Measurements from ENCODE around the gene PDLIM5.

The PDLIM5 gene

DNA sequence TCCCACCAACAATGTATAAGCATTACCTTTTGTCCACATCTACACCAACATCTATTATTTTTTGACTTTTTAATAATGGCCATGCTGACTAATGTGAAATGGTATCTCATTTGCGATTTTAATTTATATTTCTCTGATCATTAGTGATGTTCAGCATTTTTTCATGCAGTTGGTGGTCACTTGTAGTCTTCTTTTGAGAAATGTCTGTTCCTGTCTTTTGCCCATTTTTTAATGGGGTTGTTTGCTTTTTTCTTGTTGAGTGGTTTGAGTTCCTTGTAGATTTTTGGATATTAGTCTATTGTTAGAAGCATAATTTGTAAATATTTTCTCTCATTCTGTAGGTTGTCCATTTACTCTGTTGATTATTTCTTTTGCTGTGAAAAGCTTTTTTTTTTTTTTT is 36.8 kb upstream of the PDLIM5 start:
- no peak for TF ChIP-seq PPARA (CRISPR knock-in tag; IDR thresholded peaks at IDR 0.05; ENCODE audit: borderline replicate concordance)
- TF ChIP-seq ISL1 (CRISPR knock-in tag; IDR thresholded peaks at IDR 0.05) = no peak
- no peak for TF ChIP-seq BACH2 (CRISPR knock-in tag; IDR thresholded peaks at IDR 0.05; ENCODE audit: borderline replicate concordance)
- no peak for ATAC-seq

DNA sequence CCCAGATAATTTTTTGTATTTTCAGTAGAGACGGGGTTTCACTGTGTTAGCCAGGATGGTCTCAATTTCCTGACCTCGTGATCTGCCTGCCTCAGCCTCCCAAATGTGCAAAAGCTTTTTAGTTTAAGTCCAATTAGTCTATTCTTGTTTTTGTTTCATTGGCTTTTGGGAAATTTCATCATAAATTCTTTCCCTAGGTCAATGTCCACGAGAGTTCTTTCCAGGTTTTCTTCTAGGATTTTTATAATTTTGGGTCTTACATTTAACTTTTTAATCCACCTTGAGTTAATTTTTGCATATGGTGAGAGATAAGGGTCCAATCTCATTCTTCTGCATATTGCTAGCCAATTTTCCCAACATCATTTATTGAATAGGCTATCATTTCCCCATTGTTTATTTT is 36.3 kb upstream of the PDLIM5 start:
- ATAC-seq = no peak
- no peak for TF ChIP-seq ESRRG (CRISPR knock-in tag; IDR thresholded peaks at IDR 0.05)
- no peak for TF ChIP-seq ZNF70 (CRISPR knock-in tag; IDR thresholded peaks at IDR 0.05)
- TF ChIP-seq TOX (CRISPR knock-in tag; IDR thresholded peaks at IDR 0.05; ENCODE audit: borderline replicate concordance) = no peak
- TF ChIP-seq, protein P1, sequence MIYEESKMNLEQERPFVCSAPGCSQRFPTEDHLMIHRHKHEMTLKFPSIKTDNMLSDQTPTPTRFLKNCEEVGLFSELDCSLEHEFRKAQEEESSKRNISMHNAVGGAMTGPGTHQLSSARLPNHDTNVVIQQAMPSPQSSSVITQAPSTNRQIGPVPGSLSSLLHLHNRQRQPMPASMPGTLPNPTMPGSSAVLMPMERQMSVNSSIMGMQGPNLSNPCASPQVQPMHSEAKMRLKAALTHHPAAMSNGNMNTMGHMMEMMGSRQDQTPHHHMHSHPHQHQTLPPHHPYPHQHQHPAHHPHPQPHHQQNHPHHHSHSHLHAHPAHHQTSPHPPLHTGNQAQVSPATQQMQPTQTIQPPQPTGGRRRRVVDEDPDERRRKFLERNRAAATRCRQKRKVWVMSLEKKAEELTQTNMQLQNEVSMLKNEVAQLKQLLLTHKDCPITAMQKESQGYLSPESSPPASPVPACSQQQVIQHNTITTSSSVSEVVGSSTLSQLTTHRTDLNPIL (CRISPR knock-in tag; IDR thresholded peaks at IDR 0.05; ENCODE audit: low read depth) = no peak

DNA sequence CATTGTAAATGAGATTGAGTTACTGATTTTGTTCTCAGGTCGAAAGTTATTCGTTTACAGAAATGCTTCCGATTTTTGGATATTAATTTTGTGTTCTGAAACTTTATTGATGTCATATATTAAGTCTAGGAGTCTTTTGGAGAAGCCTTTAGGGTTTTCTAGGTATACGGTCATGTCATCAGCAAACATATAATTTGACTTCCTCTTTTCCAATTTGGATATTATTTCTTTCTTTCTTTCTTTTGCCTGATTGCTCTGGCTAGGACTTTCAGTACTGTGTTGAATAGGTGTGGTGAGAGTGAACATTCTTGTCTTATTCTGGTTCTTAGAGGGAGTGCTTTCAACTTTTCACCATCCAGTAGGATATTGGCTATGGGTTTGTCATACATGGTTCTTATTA is 35.4 kb upstream of the PDLIM5 start:
- ATAC-seq = no peak
- TF ChIP-seq ESRRG (CRISPR knock-in tag; IDR thresholded peaks at IDR 0.05) (no peak), OSR1 (CRISPR knock-in tag; IDR thresholded peaks at IDR 0.05) (no peak), TOX (CRISPR knock-in tag; IDR thresholded peaks at IDR 0.05; ENCODE audit: borderline replicate concordance) (no peak), SNAI2 (CRISPR knock-in tag; IDR thresholded peaks at IDR 0.05) (no peak), GLIS3 (CRISPR knock-in tag; IDR thresholded peaks at IDR 0.05) (no peak), TCF4 (CRISPR knock-in tag; IDR thresholded peaks at IDR 0.05; ENCODE audit: borderline replicate concordance) (no peak), ZFP3 (CRISPR knock-in tag; IDR thresholded peaks at IDR 0.05) (no peak), ISL1 (CRISPR knock-in tag; IDR thresholded peaks at IDR 0.05) (no peak)
- TF ChIP-seq, protein P2, sequence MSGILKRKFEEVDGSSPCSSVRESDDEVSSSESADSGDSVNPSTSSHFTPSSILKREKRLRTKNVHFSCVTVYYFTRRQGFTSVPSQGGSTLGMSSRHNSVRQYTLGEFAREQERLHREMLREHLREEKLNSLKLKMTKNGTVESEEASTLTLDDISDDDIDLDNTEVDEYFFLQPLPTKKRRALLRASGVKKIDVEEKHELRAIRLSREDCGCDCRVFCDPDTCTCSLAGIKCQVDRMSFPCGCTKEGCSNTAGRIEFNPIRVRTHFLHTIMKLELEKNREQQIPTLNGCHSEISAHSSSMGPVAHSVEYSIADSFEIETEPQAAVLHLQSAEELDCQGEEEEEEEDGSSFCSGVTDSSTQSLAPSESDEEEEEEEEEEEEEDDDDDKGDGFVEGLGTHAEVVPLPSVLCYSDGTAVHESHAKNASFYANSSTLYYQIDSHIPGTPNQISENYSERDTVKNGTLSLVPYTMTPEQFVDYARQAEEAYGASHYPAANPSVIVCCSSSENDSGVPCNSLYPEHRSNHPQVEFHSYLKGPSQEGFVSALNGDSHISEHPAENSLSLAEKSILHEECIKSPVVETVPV (CRISPR knock-in tag; IDR thresholded peaks at IDR 0.05) = no peak
- TF ChIP-seq, protein P1 (CRISPR knock-in tag; IDR thresholded peaks at IDR 0.05; ENCODE audit: low read depth) = no peak

DNA sequence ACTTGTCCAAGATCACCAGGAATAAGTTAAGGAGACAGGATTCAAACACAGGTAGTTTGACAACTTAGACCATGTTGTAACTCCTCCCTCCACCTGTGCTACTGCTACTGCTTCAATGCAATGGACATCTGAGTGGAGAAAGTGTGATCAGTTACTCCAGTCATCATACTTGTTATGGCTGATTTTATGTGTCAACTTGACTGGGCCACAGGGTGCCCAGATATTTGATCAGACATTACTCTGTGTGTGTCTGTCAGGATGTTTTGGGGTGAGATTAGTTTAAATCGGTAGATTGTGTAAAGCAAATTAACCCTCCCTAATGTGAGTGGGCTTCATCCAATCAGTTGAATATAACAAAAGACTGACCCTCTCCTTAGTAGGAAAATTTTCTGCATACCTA is 34.8 kb upstream of the PDLIM5 start:
- TF ChIP-seq RARB (CRISPR knock-in tag; IDR thresholded peaks at IDR 0.05) = no peak
- no peak for TF ChIP-seq ISL1 (CRISPR knock-in tag; IDR thresholded peaks at IDR 0.05)
- no peak for TF ChIP-seq BACH2 (CRISPR knock-in tag; IDR thresholded peaks at IDR 0.05; ENCODE audit: borderline replicate concordance)
- no peak for TF ChIP-seq ZC3H10 (CRISPR knock-in tag; IDR thresholded peaks at IDR 0.05)
- TF ChIP-seq GLIS3 (CRISPR knock-in tag; IDR thresholded peaks at IDR 0.05) = no peak
- no peak for TF ChIP-seq ZFP30 (CRISPR knock-in tag; IDR thresholded peaks at IDR 0.05)
- TF ChIP-seq, protein P3, sequence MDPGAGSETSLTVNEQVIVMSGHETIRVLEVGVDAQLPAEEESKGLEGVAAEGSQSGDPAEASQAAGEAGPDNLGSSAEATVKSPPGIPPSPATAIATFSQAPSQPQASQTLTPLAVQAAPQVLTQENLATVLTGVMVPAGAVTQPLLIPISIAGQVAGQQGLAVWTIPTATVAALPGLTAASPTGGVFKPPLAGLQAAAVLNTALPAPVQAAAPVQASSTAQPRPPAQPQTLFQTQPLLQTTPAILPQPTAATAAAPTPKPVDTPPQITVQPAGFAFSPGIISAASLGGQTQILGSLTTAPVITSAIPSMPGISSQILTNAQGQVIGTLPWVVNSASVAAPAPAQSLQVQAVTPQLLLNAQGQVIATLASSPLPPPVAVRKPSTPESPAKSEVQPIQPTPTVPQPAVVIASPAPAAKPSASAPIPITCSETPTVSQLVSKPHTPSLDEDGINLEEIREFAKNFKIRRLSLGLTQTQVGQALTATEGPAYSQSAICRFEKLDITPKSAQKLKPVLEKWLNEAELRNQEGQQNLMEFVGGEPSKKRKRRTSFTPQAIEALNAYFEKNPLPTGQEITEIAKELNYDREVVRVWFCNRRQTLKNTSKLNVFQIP (CRISPR knock-in tag; IDR thresholded peaks at IDR 0.05; ENCODE audit: borderline replicate concordance, low read depth) = no peak
- TF ChIP-seq, protein P4, sequence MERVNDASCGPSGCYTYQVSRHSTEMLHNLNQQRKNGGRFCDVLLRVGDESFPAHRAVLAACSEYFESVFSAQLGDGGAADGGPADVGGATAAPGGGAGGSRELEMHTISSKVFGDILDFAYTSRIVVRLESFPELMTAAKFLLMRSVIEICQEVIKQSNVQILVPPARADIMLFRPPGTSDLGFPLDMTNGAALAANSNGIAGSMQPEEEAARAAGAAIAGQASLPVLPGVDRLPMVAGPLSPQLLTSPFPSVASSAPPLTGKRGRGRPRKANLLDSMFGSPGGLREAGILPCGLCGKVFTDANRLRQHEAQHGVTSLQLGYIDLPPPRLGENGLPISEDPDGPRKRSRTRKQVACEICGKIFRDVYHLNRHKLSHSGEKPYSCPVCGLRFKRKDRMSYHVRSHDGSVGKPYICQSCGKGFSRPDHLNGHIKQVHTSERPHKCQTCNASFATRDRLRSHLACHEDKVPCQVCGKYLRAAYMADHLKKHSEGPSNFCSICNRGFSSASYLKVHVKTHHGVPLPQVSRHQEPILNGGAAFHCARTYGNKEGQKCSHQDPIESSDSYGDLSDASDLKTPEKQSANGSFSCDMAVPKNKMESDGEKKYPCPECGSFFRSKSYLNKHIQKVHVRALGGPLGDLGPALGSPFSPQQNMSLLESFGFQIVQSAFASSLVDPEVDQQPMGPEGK (CRISPR knock-in tag; IDR thresholded peaks at IDR 0.05; ENCODE audit: borderline replicate concordance) = no peak
- TF ChIP-seq TCF4 (CRISPR knock-in tag; IDR thresholded peaks at IDR 0.05; ENCODE audit: borderline replicate concordance) = no peak
- no peak for TF ChIP-seq ZNF8 (CRISPR knock-in tag; IDR thresholded peaks at IDR 0.05)
- TF ChIP-seq ZNF70 (CRISPR knock-in tag; IDR thresholded peaks at IDR 0.05) = no peak
- TF ChIP-seq, protein P2 (CRISPR knock-in tag; IDR thresholded peaks at IDR 0.05) = no peak
- no peak for TF ChIP-seq TOX (CRISPR knock-in tag; IDR thresholded peaks at IDR 0.05; ENCODE audit: borderline replicate concordance)
- no peak for TF ChIP-seq CSDC2 (CRISPR knock-in tag; IDR thresholded peaks at IDR 0.05)
- TF ChIP-seq SNAI2 (CRISPR knock-in tag; IDR thresholded peaks at IDR 0.05) = no peak
- TF ChIP-seq, protein P5, sequence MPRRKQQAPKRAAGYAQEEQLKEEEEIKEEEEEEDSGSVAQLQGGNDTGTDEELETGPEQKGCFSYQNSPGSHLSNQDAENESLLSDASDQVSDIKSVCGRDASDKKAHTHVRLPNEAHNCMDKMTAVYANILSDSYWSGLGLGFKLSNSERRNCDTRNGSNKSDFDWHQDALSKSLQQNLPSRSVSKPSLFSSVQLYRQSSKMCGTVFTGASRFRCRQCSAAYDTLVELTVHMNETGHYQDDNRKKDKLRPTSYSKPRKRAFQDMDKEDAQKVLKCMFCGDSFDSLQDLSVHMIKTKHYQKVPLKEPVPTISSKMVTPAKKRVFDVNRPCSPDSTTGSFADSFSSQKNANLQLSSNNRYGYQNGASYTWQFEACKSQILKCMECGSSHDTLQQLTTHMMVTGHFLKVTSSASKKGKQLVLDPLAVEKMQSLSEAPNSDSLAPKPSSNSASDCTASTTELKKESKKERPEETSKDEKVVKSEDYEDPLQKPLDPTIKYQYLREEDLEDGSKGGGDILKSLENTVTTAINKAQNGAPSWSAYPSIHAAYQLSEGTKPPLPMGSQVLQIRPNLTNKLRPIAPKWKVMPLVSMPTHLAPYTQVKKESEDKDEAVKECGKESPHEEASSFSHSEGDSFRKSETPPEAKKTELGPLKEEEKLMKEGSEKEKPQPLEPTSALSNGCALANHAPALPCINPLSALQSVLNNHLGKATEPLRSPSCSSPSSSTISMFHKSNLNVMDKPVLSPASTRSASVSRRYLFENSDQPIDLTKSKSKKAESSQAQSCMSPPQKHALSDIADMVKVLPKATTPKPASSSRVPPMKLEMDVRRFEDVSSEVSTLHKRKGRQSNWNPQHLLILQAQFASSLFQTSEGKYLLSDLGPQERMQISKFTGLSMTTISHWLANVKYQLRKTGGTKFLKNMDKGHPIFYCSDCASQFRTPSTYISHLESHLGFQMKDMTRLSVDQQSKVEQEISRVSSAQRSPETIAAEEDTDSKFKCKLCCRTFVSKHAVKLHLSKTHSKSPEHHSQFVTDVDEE (CRISPR knock-in tag; IDR thresholded peaks at IDR 0.05) = no peak
- no peak for TF ChIP-seq ZNF565 (CRISPR knock-in tag; conservative IDR thresholded peaks at IDR 0.05; ENCODE audit: low read depth)
- no peak for TF ChIP-seq ZFP3 (CRISPR knock-in tag; IDR thresholded peaks at IDR 0.05)
- no peak for ATAC-seq

Measured in SK-N-SH treated with all-trans-retinoic acid at 6 μM for 48 hours (cell line).